Measurements from ENCODE around the gene CACNA1F. TPM values are rescaled to one million over a fixed set of nuclear protein-coding genes. Genes with fewer than 3 reads are reported as not detected.

The CACNA1F gene
- total and polyA plus RNA-seq, 9 of the 15 experiments (the other 6 are each of a cell fraction or from before 2014, with no cell fraction given) = under 0.01 to 0.41 (median 0.03) TPM; not detected in 3

DNA sequence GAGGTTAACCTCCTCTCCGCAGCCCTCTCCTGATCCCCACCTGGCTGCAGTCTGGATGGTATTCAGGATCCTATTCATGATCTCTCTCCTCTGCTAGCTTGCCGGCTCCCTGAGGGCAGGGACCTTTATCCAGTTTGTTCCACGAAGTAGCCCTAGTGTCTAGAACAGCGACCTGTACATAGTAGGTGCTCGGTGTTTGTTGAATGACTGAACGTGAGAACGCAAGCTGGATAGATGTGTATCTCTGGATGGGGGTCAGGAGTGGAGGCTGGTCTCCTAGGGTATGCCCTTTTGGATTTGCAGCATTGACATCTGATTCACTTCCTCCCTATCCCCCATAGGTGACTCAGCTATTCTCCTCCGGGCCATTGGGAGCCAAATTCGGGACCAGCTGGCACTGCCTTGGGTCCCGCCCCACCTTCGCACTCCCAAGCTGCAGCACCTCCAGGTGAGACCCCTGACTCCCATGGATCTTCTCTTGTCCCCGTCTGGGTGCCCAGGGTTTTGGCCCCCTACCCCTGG is 9.5 kb upstream of the CACNA1F start (continued):
- TF ChIP-seq CBFA2T3 (IDR thresholded peaks at IDR 0.05) (no peak), MAFF (IDR thresholded peaks at IDR 0.05; ENCODE audit: low read length) (peak; percentile 25; the same call in 1 of the 2 replicates), RBM15 (IDR thresholded peaks at IDR 0.05; ENCODE audit: insufficient read depth, low read length) (no peak), ZNF316 (IDR thresholded peaks at IDR 0.05) (peak; percentile 63), C11orf30 (IDR thresholded peaks at IDR 0.05; ENCODE audit: low read depth) (peak; percentile 63), SPI1 (IDR thresholded peaks at IDR 0.05; ENCODE audit: borderline replicate concordance, low read depth, low read length) (peak; percentile 53)

DNA sequence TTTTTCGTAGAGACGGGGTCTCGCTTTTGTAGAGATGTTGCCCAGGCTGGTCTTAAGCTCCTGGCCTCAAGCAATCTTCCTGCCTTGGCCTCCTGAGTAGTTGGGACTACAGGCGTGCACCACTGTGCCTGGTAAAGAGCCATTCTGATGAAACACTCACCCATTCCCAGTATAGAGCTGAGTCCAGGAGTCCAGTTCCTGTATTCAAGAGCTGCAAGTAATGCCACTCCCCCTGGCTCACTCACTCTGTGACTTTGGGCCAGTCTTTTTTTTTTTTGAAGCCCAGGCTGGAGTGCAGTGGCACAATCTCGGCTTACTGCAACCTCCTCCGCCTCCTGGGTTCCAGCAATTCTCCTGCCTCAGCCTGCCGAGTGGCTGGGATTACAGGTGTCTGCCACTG is 5.6 kb upstream of the CACNA1F start:
- Histone ChIP-seq H3K27me3 (ENCODE audit: control insufficient read depth in 2 of 2, insufficient read depth in 2 of 2, low read length in 2 of 2) (no peaks in the 10 kb centered on the region), H3K4me3 (no peak overlapping the region), H3K9me3 (replicated peaks; ENCODE audit: control insufficient read depth, insufficient read depth, low read depth, low read length) (no peaks in the 10 kb centered on the region), H3K27ac (ENCODE audit: extremely low read depth, low read depth, low read length) (no peak overlapping the region), H2AFZ (ENCODE audit: low read depth, low read length) (no peak overlapping the region), H3K9ac (ENCODE audit: insufficient read depth in 1 of 2, low read depth in 2 of 2, low read length in 2 of 2) (no peak overlapping the region), H3K9me1 (ENCODE audit: control insufficient read depth, insufficient read depth, low read length) (no peaks in the 10 kb centered on the region), H3K4me1 (replicated peaks in 1 of 2; ENCODE audit: control insufficient read depth in 2 of 2, insufficient read depth in 2 of 2, low read length in 2 of 2) (peaks cover 32 to 45% of the 10 kb centered on the region in 2 experiments; a peak in 4 of 5 replicates), H3K4me2 (ENCODE audit: insufficient read depth, low read length) (no peak overlapping the region), H3K79me2 (ENCODE audit: control insufficient read depth, insufficient read depth, low read length) (peaks cover 23% of the 10 kb centered on the region), H4K20me1 (replicated peaks; ENCODE audit: control insufficient read depth, insufficient read depth, low read length) (no peaks in the 10 kb centered on the region), H3K36me3 (ENCODE audit: control insufficient read depth, insufficient read depth, low read length) (peaks cover 25% of the 10 kb centered on the region; the same call in 2 of the 3 replicates)
- intact Hi-C loops (cut with micrococcal nuclease) = no loop called here
- ChIA-PET POLR2A (interaction anchor here (0.6 to 2.5 kb wide), 3 partner anchors 10 to 1062 kb away, joined by 3 to 6 read pairs (median 4); no protein-coding TSS in a partner anchor), CTCF (ENCODE audit: low intra/inter-chr PET ratio) (no interaction called here)
- FAIRE-seq (no peak), ATAC-seq (no peak), DNase-seq (ENCODE audit: extremely low read depth in 1 of 4, low spot score in 3 of 4) (no peak)
- no TSS peak for BruUV-seq (replicated peaks)
- in situ Hi-C loops (cut with MboI) = no loop called here
- 77% methylated on average over 7 of the region's 7 CpGs for WGBS (ENCODE audit: insufficient coverage, low coverage, missing lambda C conversion rate)
- no peak for TF ChIP-seq CBFA2T2 (conservative IDR thresholded peaks at IDR 0.05)
- no peak for TF ChIP-seq RFX1 (IDR thresholded peaks at IDR 0.05)
